ENCODE data around the gene ALDOC. TPM values are rescaled to one million over a fixed set of nuclear protein-coding genes. Genes with fewer than 3 reads are reported as not detected.
"Not testable (repeated sequence)": the region's sequence is repeated elsewhere in the genome, so short reads cannot be mapped to it uniquely, and the experiment has no call there.

Gene ALDOC
- total RNA-seq (2014; rRNA removed; shearing (Covaris generic)): 6.2 and 8.1 TPM in 2 replicates

DNA sequence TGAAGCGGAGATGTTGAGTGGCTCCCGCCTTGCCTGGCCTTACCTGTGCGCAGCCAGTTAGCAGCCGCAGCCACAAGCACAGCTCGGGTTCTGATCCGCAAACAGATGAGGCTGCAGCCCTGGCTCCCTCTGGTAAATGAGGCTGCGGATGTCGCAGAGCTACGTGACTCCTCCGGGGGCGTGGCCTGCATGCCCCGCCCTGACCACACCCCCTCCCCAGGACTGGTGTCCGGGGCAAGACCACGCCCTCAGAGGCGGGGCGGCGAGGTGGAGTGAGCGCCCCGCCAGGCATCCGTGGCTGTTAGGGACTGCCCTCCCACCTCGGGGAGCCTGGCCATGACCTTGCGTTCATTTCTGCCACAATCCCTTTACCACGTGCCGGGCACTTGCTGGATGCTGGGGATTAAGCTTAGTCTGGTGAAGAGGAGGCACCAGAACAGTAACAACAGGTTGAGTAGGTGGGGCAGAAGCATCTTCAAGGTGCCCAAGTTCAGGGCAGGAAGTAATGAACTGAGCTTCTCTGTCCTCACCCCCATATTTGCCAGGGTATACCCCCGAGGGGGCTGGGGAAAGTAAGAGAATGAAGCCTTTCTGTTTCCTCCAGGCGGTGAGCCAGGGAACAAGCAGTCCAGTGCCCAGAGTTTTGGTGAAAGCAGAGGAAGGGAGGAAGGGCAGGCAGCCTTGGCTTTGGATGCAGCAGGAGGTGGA is at the start of gene ALDOC:
Gene ALDOC (minus strand): TSS at position 138 of the 708 bp plus-strand sequence. CDS start 1,363 bp downstream, outside the sequence.
- DNase-seq (ENCODE audit: low spot score): peak; percentile 34

GRCh38 chr17:28624148-28624547 is 47.5 kb upstream of the ALDOC start:
- DNase-seq (ENCODE audit: low spot score): no peak

DNA sequence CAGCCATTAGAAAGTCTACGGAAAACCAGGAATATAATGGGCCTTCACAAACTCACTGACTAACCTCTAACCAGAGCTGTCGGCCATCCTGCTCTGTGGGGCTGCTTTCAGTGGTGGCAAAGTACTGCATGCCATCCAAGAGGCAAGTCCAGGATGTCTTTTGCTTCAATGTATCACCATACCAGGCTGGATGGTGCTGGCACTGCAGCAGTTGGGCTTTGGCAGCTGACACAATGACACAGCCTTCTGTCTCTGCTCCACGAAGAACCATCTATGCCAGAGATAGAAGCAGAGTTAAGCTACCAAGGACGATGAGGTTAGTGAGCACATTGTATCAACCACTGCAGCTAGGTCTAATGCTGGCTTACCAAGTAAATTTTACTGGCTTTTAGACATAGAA is 47.0 kb upstream of the ALDOC start:
- DNase-seq (ENCODE audit: low spot score): no peak

DNA sequence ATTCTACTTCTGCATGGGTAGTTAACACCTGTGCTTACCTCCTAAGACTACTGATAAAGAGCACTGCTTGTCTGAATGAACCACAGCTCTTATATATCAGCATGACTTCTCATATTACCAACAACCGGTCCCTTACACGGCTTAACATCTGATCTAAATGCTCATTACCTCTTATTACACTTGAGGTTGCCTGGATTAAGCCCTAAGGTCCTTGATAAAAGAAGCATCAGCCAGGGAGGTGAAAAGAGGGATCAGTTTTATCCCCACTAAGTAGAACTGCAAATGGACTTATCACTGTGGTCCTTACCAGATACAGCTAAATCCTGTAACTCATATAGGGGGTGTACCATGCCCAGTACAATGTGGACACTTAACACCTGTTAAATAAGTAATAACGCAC is 45.5 kb upstream of the ALDOC start:
- no peak for DNase-seq (ENCODE audit: low spot score)

DNA sequence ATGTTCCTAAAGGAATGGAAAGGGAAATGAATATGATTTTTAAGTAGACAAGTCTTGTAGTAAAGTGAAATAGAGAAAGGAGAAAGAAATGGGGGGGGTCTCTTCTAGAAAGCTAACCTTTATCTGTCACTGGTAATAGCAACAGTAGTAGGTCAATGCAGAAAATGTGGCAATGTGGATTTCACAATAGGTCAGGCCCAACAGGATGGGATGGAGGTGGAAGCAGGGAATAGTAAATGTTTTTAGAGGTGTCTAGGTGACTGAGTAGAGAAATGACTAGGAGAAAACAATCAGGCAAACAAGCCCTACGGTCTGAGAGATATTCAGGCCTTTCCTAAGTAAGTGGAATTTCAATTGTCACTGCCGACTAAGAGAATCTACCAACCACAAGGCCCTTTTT is 43.3 kb upstream of the ALDOC start:
- DNase-seq (ENCODE audit: low spot score): no peak

- no peak for DNase-seq (ENCODE audit: low spot score)
Observed at GRCh38 chr17:28618464-28618863, 41.8 kb upstream of the ALDOC start.

- no peak for DNase-seq (ENCODE audit: low spot score)
Observed at GRCh38 chr17:28616281-28616680, 39.6 kb upstream of the ALDOC start.

DNA sequence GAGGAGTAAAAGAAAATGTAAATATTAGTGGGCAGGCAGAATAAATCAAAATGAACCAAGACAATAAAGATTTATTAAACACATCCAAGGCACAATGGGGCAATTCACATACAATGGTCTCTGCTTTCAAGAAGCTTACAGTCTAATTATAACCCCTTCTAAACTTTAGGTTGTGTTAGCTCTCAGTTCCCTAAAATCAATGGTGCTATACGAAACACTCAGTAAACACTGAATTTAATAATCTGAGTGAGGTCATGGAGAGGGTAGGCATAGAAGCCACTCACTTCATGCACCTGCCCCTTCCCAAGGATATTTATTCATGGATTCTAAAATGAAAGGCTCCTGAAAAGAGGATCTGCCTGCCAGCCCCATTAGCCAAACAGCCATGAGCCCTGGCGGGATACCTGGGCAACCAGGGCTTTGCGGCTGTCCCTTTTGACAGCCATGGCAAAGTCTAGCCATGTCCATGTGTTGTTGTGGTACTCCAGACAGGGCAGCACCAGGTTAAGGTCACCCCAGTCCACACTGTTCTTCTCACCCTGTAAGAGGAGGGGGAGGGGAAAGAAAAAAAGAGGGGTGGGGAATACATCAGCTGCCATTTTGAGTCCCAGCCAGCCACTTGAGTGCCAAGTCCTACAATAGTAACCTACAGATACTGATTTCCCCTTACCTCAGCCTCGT is 38.7 kb upstream of the ALDOC start:
- no peak for DNase-seq (ENCODE audit: low spot score)

DNA sequence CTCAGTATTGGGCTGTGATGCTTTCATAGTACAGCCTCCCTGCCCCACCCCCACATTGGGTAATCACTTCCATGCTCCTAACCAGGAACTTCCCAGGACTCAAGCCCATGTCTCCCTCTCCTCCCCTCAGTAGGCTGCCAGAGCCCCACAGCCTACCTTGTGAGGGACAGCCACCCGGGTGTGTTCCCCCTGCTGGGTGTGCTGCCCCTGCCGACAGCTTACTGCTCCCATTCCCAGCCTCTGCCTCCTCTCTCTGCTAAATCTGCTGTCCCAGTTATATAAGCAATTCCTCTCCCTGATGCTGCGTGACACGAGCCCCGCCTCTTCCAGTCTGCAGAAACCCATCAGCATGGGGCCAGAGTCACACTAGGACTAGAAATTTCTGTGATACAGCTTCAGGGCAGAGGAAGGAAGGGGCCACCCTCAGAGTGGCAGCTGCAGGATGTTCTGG is 37.3 kb upstream of the ALDOC start, which contains the start of gene RSKR:
Gene RSKR (minus strand): TSS at position 255 of the 451 bp plus-strand sequence. CDS start 24 bp downstream, at position 231.
- no peak for DNase-seq (ENCODE audit: low spot score)

GRCh38 chr17:28612936-28613872 is 36.5 kb upstream of the ALDOC start:
- no peak for DNase-seq (ENCODE audit: low spot score)

GRCh38 chr17:28612531-28612930 is 35.8 kb upstream of the ALDOC start:
- no peak for DNase-seq (ENCODE audit: low spot score)

DNA sequence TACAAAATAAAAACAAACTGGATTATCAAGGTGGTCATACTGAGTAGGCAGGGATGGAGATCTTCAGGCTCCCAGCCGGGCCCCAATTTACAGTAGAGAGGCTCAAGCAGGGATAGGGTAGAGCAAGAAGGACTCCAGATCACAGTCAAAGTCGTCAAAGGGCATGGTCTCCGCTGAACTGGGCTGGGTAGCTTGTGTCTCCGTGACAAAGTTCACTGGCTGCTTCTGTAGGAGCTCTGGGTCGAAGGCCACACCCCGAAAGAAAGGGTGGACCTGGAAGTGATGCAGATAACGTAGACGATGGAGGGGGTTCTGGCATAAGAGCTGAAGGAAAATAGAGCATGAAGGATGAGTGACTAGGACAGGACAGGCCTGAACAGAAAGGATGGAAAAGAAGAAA is 33.7 kb upstream of the ALDOC start:
- no peak for DNase-seq (ENCODE audit: low spot score)

DNA sequence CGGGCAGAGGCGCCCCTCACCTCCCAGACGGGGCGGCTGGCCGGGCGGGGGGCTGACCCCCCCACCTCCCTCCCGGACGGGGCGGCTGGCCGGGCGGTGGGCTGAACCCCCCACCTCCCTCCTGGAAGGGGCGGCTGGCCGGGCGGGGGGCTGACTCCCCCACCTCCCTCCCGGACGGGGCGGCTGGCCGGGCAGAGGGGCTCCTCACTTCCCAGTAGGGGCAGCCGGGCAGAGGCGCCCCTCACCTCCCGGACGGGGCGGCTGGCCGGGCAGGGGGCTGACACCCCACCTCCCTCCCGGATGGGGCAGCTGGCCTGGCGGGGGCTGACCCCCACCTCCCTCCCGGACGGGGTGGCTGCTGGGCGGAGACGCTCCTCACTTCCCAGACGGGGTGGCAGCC is 27.3 kb upstream of the ALDOC start:
- DNase-seq (ENCODE audit: low spot score): not testable (repeated sequence)

DNA sequence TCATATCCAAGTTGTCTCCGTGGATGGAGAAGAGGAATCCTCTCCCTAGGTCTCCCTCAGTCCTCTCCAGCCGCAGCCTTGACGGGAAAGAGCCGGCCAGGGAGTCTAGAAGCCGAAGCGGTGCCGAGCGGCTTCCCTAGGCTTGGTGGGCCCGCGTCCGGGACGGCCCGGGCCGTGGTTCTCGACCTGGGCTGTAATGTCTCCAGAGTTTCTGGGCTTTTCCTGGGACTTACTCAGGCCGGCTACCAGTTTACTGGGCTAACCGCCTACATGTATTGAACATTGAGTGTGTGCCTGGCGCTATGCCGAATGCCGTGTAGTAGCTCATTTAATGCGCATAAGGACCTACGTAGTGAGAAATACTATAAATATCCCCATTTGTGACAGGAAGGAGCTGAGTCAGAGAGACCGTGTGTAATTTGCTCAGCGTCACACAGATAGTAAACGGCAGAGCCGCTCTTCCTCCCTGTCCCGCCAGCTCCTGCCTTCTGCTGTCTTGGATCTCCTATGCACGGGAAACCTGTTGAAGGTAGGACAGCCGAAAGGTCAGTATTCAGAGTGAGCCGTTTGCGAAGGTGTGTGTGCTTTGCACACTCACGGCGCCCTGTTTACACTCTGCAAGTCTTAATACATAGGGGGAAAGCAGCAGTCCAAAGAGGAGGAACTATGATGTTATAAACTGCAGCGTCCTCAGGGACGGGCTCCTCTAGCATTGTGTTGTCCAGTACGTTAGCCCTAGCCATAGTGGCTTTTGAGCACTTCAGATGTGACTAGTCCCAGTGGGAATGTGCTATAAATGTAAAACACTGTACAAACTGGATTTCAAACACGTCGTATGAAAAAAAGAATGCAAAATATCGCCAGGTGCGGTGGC is 22.9 kb upstream of the ALDOC start:
- DNase-seq (ENCODE audit: low spot score): peak; percentile 73

DNA sequence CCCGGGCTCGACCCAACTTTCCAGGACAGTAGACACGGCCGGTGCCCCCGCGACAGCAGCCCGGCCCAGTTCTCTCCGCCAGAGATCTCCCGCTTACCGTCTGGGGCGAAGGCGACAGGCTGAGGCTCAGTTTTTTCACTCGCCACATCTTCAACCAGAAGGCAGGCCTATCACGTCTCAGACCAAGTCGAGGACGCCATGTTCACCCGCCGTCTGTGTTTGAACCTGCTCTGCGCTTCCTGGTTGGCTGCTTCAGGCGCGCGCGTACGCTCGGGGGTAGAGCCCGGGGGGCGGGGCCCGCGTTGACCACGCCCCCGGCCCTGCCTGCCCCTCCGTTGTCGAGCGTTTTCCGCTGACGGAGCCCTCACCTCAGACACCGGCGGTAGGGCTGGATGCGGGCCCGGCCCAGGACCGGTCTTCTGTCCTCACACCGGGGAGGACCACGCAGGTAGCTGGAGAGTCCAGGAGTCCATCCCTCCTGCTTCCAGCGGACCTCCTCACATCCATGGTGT is 22.2 kb upstream of the ALDOC start, which contains the start of gene SPAG5:
Gene SPAG5 (minus strand): TSS at position 227 of the 512 bp plus-strand sequence. CDS start 79 bp downstream, at position 148.
- DNase-seq (ENCODE audit: low spot score): peak; percentile 89

DNA sequence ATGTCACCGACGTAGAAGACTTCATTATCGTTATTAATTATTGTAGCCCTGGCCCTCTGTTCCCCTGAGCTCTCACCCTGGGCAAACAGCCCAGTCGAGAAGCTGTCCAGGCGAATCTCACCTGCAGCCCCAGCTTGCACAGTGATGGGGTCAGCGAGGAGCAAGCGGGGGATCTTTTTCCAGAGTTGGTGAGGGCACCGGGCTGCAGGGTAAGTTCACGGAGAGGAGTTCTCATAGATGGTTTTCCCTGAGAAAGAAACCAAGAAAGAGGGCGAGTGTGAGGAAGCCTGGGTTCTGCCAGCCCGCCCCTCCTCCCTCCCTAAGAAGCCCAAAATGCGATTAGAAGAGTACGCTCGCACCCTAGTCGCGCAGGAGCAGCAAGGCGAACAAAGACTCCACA is 21.7 kb upstream of the ALDOC start:
- DNase-seq (ENCODE audit: low spot score): no peak

DNA sequence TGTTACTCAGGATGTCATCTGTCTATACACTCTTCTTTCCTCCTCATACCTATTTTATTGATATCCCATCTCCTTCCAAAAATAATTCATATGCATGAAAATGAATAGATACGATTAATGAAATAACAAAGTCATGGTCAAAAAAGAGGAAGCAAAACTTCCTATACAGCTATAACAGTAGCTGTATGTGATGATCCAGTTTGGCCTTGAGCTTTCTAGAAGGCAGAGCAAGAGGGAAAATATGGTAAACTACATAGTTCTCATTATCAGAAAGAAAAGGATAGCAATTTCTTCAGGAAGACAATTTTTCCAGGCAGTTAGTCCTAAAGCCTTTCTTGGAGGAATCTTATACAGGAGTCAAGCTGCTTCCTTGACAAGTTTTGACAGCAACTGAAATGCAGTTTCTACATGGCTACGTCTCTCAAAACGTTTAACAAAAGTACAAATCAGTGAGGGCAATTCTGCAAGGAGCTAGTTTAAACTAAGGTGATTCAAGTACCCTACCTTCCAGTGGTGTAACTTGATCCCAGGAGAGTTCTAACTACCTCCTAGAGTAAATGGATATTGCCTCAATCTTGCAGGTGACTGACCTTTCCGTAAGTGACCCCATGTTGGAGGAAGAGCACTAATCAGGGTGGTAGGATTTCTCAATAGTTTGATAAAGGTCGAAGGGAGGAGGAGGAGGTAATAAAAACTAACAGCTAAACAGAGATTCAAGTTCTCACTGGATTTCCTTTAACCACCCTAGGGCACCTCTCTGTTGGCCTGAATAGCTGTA is 21.1 kb upstream of the ALDOC start:
- no peak for DNase-seq (ENCODE audit: low spot score)

- no peak for DNase-seq (ENCODE audit: low spot score)
Observed at GRCh38 chr17:28592260-28592659, 15.6 kb upstream of the ALDOC start.

DNA sequence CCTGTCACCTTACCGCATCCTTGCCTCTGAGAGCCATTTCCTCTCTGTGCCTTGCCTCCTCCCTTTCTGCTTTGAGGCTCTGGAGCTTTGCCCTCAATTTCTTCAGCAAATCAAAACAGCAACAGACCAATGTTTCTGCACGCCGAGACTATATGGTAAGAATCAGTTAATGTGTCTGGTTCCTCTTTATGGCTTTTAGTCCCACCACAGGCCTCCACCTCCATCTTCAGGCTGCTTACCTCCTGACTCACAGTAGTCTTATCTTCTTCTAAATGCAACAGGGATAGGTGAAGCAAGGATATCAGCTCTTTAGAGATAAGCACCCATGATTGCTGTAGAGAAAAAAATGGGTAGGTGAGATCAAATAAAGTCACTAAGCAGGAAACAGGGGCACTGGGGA is 9.2 kb upstream of the ALDOC start:
- no peak for DNase-seq (ENCODE audit: low spot score)

DNA sequence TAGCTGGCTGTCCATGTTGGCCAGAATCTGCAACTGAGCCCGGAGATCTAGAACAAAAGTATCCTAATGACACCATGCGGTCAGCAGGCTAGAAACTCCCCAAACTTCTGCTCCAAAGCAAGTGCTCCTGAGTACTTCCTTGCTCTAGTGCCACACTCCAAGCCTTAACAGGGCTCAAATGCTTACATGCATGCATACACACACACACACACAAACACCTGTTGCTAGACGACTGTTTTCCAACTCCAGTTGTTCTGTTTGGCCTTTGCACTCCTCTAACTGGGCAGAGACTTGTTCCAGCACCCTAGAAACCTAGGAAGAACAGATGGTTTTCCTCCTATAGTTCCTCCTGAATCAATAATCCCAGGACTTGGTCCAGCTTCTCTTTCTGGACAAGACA is 7.7 kb upstream of the ALDOC start:
- no peak for DNase-seq (ENCODE audit: low spot score)

Data from H4 (cell line).